Gastrocnemius medialis (tissue), 4 donors: ENCODE measurements around the gene CT47C1.

Experiments
- CTCF ChIP-seq, 5 experiments: fragments of 450-650 bp in 3 of 5; fragments of 200-600 bp in 2 of 5; sonication (generic) in 2 of 5; IDR thresholded peaks in 4 of 5; conservative IDR thresholded peaks in 1 of 5; 1 replicate in 4 of 5; 2 replicates in 1 of 5; pipeline ENCODE4 v1.5.1; 2016 to 2019; ENCODE audit warnings: antibody characterized with exemption in 5 of 5, mild to moderate bottlenecking in 3 of 5, moderate library complexity in 3 of 5
- POLR2A ChIP-seq, 2 donors: fragments of 450-650 bp; IDR thresholded peaks; one replicate each; pipeline ENCODE4 v1.6.1; 2017; ENCODE audit warnings: antibody characterized with exemption in 2 of 2, mild to moderate bottlenecking in 2 of 2, moderate library complexity in 2 of 2

- TF ChIP-seq POLR2A (IDR thresholded peaks at IDR 0.05) (no peak), CTCF (IDR thresholded peaks at IDR 0.05 in 4 of 5, conservative IDR thresholded peaks at IDR 0.05 in 1 of 5) (no peak)
Observed at GRCh38 chrX:119028733-119029330, 44.0 kb upstream of the CT47C1 start.
